NCI-H2227 treated with DMSO at 0.1 percent for 48 hours (cell line): ENCODE data around the gene PRDM2.

Experiments used
- DNase-seq: peaks from one replicate; lab custom pipeline; 2025; lab: John Stamatoyannopoulos, UW

Gene PRDM2

GRCh38 chr1:13766592-13767564 lies 66.9 kb downstream of the PRDM2 start:
- DNase-seq: no peak

- no peak for DNase-seq
These were observed 69.2 kb downstream of the PRDM2 start for GRCh38 chr1:13769212-13769611.

- no peak for DNase-seq
These were observed 69.8 kb downstream of the PRDM2 start for GRCh38 chr1:13769830-13770229.

GRCh38 chr1:13770743-13771142 lies 70.8 kb downstream of the PRDM2 start:
- no peak for DNase-seq

- DNase-seq: no peak
These were observed 71.8 kb downstream of the PRDM2 start for GRCh38 chr1:13771745-13772144.

- no peak for DNase-seq
These were observed 72.3 kb downstream of the PRDM2 start for GRCh38 chr1:13772271-13772670.

GRCh38 chr1:13774121-13774520 lies 74.1 kb downstream of the PRDM2 start:
- no peak for DNase-seq

- DNase-seq: no peak
These were observed 75.5 kb downstream of the PRDM2 start for GRCh38 chr1:13775459-13775858.

- DNase-seq: no peak
These were observed 75.9 kb downstream of the PRDM2 start for GRCh38 chr1:13775916-13776315.

- DNase-seq: no peak
These were observed 78.4 kb downstream of the PRDM2 start for GRCh38 chr1:13778431-13778830.

- no peak for DNase-seq
These were observed 79.9 kb downstream of the PRDM2 start for GRCh38 chr1:13779930-13780329.

GRCh38 chr1:13780780-13781179 lies 80.8 kb downstream of the PRDM2 start:
- DNase-seq: no peak

- DNase-seq: no peak
These were observed 81.2 kb downstream of the PRDM2 start for GRCh38 chr1:13781228-13781627.

GRCh38 chr1:13781907-13782633 lies 82.1 kb downstream of the PRDM2 start:
- DNase-seq: no peak

GRCh38 chr1:13782634-13783360 lies 82.8 kb downstream of the PRDM2 start:
- no peak for DNase-seq

- DNase-seq: no peak
These were observed 83.6 kb downstream of the PRDM2 start for GRCh38 chr1:13783551-13783950.

GRCh38 chr1:13784971-13785370 lies 85.0 kb downstream of the PRDM2 start:
- no peak for DNase-seq

- DNase-seq: no peak
These were observed 86.6 kb downstream of the PRDM2 start for GRCh38 chr1:13786541-13786940.

GRCh38 chr1:13788795-13789194 lies 88.8 kb downstream of the PRDM2 start:
- no peak for DNase-seq

- DNase-seq: no peak
These were observed 90.5 kb downstream of the PRDM2 start for GRCh38 chr1:13790290-13791030.

GRCh38 chr1:13792419-13792818 lies 92.4 kb downstream of the PRDM2 start:
- no peak for DNase-seq
